Measurements from ENCODE around the gene CCND1.

The CCND1 gene

DNA sequence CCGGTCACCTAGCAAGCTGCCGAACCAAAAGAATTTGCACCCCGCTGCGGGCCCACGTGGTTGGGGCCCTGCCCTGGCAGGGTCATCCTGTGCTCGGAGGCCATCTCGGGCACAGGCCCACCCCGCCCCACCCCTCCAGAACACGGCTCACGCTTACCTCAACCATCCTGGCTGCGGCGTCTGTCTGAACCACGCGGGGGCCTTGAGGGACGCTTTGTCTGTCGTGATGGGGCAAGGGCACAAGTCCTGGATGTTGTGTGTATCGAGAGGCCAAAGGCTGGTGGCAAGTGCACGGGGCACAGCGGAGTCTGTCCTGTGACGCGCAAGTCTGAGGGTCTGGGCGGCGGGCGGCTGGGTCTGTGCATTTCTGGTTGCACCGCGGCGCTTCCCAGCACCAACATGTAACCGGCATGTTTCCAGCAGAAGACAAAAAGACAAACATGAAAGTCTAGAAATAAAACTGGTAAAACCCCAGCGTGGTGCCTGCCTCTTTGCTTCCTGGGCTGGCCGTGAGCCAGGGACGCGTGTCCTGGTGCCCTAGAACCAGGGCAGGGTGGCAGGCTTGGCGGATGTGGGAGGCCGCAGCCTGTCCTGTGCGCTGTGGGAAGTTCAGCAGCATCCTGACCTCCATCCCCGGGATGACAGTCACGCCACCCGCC, 13.2 kb downstream of the CCND1 start:
- no peaks in the 10 kb centered on the region for H3K36me3 ChIP-seq
- H3K4me3 ChIP-seq (ENCODE audit: low read depth in 1 of 2, low read length in 1 of 2) = no peak overlapping the region
- no peak overlapping the region for H3K27ac ChIP-seq
- no peaks in the 10 kb centered on the region for H3K4me1 ChIP-seq (ENCODE audit: control insufficient read depth in 1 of 2, insufficient read depth in 1 of 2, low read depth in 1 of 2, low read length in 1 of 2)
- H3K27me3 ChIP-seq = peaks cover 3% of the 10 kb centered on the region
- TF ChIP-seq, protein P1, sequence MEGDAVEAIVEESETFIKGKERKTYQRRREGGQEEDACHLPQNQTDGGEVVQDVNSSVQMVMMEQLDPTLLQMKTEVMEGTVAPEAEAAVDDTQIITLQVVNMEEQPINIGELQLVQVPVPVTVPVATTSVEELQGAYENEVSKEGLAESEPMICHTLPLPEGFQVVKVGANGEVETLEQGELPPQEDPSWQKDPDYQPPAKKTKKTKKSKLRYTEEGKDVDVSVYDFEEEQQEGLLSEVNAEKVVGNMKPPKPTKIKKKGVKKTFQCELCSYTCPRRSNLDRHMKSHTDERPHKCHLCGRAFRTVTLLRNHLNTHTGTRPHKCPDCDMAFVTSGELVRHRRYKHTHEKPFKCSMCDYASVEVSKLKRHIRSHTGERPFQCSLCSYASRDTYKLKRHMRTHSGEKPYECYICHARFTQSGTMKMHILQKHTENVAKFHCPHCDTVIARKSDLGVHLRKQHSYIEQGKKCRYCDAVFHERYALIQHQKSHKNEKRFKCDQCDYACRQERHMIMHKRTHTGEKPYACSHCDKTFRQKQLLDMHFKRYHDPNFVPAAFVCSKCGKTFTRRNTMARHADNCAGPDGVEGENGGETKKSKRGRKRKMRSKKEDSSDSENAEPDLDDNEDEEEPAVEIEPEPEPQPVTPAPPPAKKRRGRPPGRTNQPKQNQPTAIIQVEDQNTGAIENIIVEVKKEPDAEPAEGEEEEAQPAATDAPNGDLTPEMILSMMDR (IDR thresholded peaks at IDR 0.05) = no peak
- no peaks in the 10 kb centered on the region for H3K9me3 ChIP-seq

- Histone ChIP-seq H3K4me1 (ENCODE audit: control insufficient read depth in 1 of 2, insufficient read depth in 1 of 2, low read depth in 1 of 2, low read length in 1 of 2) (no peaks in the 10 kb centered on the region), H3K27me3 (peaks cover 3% of the 10 kb centered on the region), H3K36me3 (no peaks in the 10 kb centered on the region), H3K27ac (no peak overlapping the region), H3K9me3 (no peaks in the 10 kb centered on the region), H3K4me3 (ENCODE audit: low read depth in 1 of 2, low read length in 1 of 2) (no peak overlapping the region)
- TF ChIP-seq, protein P1 (IDR thresholded peaks at IDR 0.05) = no peak
Measured at GRCh38 chr11:69654660-69655478, 13.9 kb downstream of the CCND1 start.

DNA sequence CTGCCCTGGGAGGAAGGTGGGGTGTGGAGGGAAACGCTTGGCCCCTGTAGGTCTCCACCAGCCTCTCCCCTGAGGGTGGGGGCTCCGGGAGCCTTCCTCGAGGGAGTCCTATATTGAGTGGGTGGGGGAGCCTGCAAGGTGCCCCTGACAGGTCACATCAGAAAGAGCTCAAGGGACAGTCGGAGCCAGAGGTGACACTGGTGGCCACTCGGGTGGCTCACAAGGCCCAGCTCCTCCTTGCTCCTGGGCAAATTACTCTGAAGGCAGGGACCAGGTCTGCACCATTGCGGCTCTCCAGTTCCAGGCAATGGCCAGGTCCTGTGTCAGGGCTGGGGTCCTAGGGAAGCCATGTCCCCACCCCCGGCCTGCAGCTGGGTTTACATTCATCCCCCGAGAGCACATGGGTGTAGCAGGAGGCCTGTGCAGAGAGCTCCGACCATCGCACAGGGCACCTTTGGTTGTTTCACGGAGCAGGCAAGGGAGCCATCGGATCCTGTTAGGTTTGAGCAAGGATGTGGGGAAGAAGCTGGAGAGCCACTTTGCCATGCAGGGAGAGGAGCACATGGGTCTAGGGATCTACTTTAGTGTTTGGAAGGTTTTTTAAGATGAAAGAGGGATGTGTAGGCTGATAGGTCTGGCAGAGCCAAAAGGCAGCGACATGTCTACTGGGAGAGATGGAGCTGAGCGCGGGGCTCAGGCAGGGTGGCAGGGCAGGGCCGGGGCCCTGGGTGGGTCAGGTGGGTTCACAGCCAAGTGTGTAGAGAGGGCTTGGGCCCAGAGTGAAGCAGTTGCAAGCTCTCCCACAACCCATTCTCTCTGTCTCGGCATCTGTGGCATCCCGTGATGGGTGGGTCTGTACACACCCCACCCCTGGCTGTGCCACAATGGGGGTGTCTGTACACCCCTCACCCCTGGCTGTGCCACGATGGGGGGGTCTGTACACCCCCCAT, 14.8 kb downstream of the CCND1 start:
- TF ChIP-seq, protein P1 (IDR thresholded peaks at IDR 0.05) = no peak
- H3K4me1 ChIP-seq (ENCODE audit: control insufficient read depth in 1 of 2, insufficient read depth in 1 of 2, low read depth in 1 of 2, low read length in 1 of 2) = no peaks in the 10 kb centered on the region
- H3K36me3 ChIP-seq = peaks cover 3% of the 10 kb centered on the region
- H3K27ac ChIP-seq = no peak overlapping the region
- peaks cover 3% of the 10 kb centered on the region for H3K27me3 ChIP-seq
- H3K4me3 ChIP-seq (ENCODE audit: low read depth in 1 of 2, low read length in 1 of 2) = no peak overlapping the region
- H3K9me3 ChIP-seq = no peaks in the 10 kb centered on the region

DNA sequence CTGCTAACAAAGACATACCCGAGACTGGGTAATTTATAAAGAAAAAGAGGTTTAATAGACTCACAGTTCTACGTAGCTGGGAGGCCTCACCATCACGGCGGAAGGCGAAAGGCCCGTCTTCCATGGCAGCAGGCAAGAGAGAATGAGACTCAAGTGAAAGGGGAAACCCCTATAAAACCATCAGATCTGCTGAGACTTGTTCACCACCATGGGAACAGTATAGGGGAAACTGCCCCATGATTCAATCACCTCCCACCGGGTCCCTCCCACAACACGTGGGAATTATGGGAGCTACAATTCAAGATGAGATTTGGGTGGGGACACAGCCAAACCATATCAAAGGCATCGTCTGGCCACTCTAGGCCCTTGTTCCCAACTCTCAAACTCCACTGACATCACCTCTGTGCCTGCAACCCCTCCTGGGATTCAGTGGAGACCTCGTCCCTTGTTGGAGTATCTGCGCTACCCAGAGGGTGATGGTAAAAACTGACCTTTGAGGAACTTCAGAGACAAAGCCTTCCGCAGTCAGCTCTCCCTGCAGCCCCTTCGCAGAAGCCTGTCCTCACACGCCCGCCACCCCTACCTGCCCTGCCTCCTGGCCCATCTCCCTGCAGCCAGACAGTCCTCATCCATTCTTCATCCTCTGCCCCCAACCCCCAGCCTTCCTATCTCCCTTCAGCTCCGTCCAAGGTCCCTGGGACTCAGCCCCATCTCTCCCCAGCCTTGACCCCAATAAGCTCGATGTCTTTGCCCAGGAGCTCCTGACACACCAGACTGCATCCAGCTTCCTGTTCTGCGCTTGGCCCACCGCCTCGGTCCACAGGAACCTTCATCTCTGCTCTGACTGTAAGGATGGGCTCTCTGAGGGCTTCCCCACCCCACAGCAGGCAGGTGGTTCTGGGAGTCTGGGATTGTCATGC, 15.8 kb downstream of the CCND1 start:
- no peaks in the 10 kb centered on the region for H3K4me1 ChIP-seq (ENCODE audit: control insufficient read depth in 1 of 2, insufficient read depth in 1 of 2, low read depth in 1 of 2, low read length in 1 of 2)
- H3K4me3 ChIP-seq (ENCODE audit: low read depth in 1 of 2, low read length in 1 of 2) = no peak overlapping the region
- H3K36me3 ChIP-seq = peaks cover 8% of the 10 kb centered on the region
- TF ChIP-seq, protein P1 (IDR thresholded peaks at IDR 0.05) = no peak
- no peaks in the 10 kb centered on the region for H3K9me3 ChIP-seq
- no peak overlapping the region for H3K27ac ChIP-seq
- no peaks in the 10 kb centered on the region for H3K27me3 ChIP-seq

Measured in neutrophil (primary cell).